ENCODE data around the gene NPIPA2. TPM values are rescaled to one million over a fixed set of nuclear protein-coding genes. Genes with fewer than 3 reads are reported as not detected.

Gene NPIPA2
- 0.48 TPM in 1 of 2 replicates, not detected in the other for total RNA-seq

DNA sequence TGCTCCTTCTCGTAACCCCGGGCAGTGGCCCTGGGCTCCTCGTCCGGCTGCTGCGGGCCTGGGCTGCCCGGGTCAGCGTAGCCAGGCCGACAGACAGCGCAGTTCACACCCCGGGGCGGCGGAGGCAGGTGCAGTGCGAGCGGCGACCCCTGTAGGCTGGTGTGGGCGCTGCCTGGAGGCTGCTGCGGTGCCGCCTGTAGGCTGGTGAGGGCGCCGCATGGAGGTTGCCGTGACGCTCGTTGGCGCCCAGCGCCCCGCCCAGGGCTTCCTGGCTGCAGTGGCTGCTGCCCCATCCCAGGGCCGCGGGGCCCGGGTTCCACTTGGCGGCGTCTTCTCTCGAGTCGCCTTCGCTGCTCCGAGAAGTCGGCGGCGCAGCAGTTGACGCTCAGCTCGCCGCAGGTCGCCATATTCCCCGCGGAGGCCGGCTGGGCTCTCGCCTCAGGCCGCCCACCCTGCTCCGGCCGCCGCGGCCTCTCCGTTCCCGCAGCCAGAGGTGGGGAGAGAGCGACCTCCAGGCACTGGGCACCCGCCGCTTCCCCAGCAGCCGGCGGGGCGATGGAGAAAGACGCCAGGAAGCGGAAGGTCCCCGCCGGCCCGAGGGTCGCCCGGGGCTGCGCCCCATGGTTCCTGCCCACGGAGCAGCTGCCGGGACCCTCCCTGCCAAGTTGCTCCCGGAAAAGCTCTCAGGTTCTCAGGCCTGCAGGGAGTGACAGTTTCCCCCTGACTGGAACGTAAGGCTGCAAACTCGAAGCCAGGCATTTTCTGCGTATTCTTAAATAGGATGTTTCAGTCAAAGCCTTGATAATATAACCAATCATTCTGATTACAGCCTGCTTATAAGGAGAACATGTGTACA, at the start of gene NPIPA2:
Gene NPIPA2 (plus strand): TSS at position 261 of the 856 bp plus-strand sequence. CDS start 5,533 bp downstream, outside the sequence.

DNA sequence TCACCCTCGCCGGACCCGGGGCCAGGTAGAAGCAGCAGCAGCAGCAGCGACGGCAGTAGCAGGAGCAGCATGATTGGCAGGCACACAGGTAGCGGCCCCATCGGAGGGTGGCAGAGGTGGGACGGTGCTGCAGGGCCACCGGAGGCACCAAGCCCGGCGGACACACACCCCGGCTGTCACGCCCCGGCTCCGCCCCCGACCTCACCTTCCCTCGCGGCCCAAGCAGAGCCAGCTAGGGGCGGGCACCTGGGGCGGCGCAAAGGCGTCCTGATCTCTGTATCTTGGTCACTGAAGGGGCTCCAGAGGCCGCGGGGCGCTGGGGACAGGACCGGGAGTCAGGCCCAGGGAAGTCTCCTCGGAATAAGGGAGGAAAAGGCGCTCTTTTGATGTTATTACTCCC, 48.2 kb upstream of the NPIPA2 start, which contains the start of gene PLA2G10:
Gene PLA2G10 (minus strand): TSS at position 180 of the 400 bp plus-strand sequence. CDS start 79 bp downstream, at position 101.

DNA sequence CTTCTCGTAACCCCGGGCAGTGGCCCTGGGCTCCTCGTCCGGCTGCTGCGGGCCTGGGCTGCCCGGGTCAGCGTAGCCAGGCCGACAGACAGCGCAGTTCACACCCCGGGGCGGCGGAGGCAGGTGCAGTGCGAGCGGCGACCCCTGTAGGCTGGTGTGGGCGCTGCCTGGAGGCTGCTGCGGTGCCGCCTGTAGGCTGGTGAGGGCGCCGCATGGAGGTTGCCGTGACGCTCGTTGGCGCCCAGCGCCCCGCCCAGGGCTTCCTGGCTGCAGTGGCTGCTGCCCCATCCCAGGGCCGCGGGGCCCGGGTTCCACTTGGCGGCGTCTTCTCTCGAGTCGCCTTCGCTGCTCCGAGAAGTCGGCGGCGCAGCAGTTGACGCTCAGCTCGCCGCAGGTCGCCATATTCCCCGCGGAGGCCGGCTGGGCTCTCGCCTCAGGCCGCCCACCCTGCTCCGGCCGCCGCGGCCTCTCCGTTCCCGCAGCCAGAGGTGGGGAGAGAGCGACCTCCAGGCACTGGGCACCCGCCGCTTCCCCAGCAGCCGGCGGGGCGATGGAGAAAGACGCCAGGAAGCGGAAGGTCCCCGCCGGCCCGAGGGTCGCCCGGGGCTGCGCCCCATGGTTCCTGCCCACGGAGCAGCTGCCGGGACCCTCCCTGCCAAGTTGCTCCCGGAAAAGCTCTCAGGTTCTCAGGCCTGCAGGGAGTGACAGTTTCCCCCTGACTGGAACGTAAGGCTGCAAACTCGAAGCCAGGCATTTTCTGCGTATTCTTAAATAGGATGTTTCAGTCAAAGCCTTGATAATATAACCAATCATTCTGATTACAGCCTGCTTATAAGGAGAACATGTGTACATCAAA, 38.9 kb upstream of the NPIPA2 start, which contains the start of gene NPIPA3:
Gene NPIPA3 (plus strand): TSS at position 256 of the 856 bp plus-strand sequence. CDS start 5,533 bp downstream, outside the sequence.

Other genes starting within 250 kb of the NPIPA2 start
- gene PARN, start 112.3 kb upstream of the NPIPA2 start, total RNA-seq = 21.4 and 36.0 TPM in 2 replicates
- 98.8 and 129 TPM in 2 replicates for gene BFAR, start 109.6 kb upstream of the NPIPA2 start, total RNA-seq
- gene PLA2G10, start 48.2 kb upstream of the NPIPA2 start, total RNA-seq = 0.64 TPM in 1 of 2 replicates, not detected in the other
- gene NPIPA3, start 39.1 kb upstream of the NPIPA2 start, total RNA-seq = 0.48 TPM in 1 of 2 replicates, not detected in the other
- gene NOMO1, start 91.2 kb downstream of the NPIPA2 start, total RNA-seq = 72.8 and 112 TPM in 2 replicates
- 30.6 and 31.1 TPM in 2 replicates for gene NPIPA1, start 194.9 kb downstream of the NPIPA2 start, total RNA-seq
- 70.6 and 71.0 TPM in 2 replicates for gene PDXDC1, start 232.5 kb downstream of the NPIPA2 start, total RNA-seq